ENCODE data around the gene COX6A1. TPM values are rescaled to one million over a fixed set of nuclear protein-coding genes. Genes with fewer than 3 reads are reported as not detected.

COX6A1 gene
- total and polyA plus RNA-seq, 2 experiments from 2014 or later = 422 to 1,484 TPM

DNA sequence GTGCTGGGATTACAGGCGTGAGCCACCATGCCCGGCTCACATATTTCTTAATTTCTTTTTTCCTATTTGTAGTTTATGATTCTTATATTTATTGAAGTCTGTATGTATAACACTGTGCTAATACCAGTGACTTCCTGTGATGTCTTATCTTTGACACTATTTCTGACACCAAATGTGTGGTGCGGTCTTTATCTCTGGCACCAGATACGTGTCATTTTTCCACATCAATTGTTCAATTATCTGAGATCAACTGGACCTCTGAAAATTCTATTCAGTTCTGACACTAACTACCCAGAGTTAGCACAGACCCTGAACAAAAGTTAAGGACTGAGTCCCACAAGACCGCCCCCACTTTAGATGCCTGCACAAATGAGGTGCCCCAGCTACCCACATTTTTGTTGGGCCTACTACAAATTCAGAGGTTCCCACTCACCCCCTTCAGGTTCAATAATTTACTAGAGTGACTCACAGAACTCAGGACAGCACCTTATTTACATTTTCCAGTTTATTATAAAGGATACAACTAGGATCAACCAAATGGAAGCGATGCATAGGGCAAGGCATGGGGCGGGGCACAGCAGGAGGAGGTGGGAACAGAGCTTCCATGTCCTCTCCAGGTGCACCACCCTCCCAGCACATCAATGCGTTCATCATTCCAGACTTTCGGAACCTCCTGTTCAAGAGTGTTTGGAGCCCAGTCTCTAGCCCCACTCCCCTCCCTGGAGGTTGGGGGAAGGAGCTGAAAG, 43.3 kb downstream of the COX6A1 start:
- Mint-ChIP-seq H3K4me3 (no peak overlapping the region), H3K36me3 (ENCODE audit: low read depth) (no peaks in the 10 kb centered on the region), H3K4me1 (peaks cover 8% of the 10 kb centered on the region), H3K9me3 (no peaks in the 10 kb centered on the region), H3K27me3 (ENCODE audit: insufficient read depth, low read depth, poor library complexity) (peaks cover 7% of the 10 kb centered on the region), H3K27ac (no peak overlapping the region)
- Histone ChIP-seq H3K36me3 (ENCODE audit: insufficient read depth) (no peaks in the 10 kb centered on the region), H3F3A (replicated peaks; ENCODE audit: low read depth) (no peaks in the 10 kb centered on the region), H4K20me1 (replicated peaks; ENCODE audit: insufficient read depth) (no peaks in the 10 kb centered on the region), H3K4me3 (no peak overlapping the region), H3K9me2 (ENCODE audit: insufficient read depth) (no peaks in the 10 kb centered on the region), H3K27me3 (ENCODE audit: insufficient read depth) (no peaks in the 10 kb centered on the region), H3K27ac (ENCODE audit: low read depth) (no peak overlapping the region), H3K4me2 (no peak overlapping the region), H2AFZ (no peak overlapping the region), H3K4me1 (ENCODE audit: insufficient read depth) (no peaks in the 10 kb centered on the region; the same call in 1 of the 2 replicates), H3K79me2 (replicated peaks; ENCODE audit: insufficient read depth) (no peaks in the 10 kb centered on the region)
- no peak for ATAC-seq
- TF ChIP-seq, protein P1, sequence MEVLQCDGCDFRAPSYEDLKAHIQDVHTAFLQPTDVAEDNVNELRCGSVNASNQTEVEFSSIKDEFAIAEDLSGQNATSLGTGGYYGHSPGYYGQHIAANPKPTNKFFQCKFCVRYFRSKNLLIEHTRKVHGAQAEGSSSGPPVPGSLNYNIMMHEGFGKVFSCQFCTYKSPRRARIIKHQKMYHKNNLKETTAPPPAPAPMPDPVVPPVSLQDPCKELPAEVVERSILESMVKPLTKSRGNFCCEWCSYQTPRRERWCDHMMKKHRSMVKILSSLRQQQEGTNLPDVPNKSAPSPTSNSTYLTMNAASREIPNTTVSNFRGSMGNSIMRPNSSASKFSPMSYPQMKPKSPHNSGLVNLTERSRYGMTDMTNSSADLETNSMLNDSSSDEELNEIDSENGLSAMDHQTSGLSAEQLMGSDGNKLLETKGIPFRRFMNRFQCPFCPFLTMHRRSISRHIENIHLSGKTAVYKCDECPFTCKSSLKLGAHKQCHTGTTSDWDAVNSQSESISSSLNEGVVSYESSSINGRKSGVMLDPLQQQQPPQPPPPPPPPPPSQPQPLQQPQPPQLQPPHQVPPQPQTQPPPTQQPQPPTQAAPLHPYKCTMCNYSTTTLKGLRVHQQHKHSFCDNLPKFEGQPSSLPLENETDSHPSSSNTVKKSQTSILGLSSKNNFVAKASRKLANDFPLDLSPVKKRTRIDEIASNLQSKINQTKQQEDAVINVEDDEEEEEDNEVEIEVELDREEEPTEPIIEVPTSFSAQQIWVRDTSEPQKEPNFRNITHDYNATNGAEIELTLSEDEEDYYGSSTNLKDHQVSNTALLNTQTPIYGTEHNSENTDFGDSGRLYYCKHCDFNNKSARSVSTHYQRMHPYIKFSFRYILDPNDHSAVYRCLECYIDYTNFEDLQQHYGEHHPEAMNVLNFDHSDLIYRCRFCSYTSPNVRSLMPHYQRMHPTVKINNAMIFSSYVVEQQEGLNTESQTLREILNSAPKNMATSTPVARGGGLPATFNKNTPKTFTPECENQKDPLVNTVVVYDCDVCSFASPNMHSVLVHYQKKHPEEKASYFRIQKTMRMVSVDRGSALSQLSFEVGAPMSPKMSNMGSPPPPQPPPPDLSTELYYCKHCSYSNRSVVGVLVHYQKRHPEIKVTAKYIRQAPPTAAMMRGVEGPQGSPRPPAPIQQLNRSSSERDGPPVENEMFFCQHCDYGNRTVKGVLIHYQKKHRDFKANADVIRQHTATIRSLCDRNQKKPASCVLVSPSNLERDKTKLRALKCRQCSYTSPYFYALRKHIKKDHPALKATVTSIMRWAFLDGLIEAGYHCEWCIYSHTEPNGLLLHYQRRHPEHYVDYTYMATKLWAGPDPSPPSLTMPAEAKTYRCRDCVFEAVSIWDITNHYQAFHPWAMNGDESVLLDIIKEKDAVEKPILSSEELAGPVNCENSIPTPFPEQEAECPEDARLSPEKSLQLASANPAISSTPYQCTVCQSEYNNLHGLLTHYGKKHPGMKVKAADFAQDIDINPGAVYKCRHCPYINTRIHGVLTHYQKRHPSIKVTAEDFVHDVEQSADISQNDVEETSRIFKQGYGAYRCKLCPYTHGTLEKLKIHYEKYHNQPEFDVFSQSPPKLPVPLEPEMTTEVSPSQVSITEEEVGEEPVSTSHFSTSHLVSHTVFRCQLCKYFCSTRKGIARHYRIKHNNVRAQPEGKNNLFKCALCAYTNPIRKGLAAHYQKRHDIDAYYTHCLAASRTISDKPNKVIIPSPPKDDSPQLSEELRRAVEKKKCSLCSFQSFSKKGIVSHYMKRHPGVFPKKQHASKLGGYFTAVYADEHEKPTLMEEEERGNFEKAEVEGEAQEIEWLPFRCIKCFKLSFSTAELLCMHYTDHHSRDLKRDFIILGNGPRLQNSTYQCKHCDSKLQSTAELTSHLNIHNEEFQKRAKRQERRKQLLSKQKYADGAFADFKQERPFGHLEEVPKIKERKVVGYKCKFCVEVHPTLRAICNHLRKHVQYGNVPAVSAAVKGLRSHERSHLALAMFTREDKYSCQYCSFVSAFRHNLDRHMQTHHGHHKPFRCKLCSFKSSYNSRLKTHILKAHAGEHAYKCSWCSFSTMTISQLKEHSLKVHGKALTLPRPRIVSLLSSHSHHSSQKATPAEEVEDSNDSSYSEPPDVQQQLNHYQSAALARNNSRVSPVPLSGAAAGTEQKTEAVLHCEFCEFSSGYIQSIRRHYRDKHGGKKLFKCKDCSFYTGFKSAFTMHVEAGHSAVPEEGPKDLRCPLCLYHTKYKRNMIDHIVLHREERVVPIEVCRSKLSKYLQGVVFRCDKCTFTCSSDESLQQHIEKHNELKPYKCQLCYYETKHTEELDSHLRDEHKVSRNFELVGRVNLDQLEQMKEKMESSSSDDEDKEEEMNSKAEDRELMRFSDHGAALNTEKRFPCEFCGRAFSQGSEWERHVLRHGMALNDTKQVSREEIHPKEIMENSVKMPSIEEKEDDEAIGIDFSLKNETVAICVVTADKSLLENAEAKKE (CRISPR knock-in tag; IDR thresholded peaks at IDR 0.05) = no peak
- TF ChIP-seq, protein P2, sequence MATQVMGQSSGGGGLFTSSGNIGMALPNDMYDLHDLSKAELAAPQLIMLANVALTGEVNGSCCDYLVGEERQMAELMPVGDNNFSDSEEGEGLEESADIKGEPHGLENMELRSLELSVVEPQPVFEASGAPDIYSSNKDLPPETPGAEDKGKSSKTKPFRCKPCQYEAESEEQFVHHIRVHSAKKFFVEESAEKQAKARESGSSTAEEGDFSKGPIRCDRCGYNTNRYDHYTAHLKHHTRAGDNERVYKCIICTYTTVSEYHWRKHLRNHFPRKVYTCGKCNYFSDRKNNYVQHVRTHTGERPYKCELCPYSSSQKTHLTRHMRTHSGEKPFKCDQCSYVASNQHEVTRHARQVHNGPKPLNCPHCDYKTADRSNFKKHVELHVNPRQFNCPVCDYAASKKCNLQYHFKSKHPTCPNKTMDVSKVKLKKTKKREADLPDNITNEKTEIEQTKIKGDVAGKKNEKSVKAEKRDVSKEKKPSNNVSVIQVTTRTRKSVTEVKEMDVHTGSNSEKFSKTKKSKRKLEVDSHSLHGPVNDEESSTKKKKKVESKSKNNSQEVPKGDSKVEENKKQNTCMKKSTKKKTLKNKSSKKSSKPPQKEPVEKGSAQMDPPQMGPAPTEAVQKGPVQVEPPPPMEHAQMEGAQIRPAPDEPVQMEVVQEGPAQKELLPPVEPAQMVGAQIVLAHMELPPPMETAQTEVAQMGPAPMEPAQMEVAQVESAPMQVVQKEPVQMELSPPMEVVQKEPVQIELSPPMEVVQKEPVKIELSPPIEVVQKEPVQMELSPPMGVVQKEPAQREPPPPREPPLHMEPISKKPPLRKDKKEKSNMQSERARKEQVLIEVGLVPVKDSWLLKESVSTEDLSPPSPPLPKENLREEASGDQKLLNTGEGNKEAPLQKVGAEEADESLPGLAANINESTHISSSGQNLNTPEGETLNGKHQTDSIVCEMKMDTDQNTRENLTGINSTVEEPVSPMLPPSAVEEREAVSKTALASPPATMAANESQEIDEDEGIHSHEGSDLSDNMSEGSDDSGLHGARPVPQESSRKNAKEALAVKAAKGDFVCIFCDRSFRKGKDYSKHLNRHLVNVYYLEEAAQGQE (IDR thresholded peaks at IDR 0.05; ENCODE audit: unreplicated experiment) = no peak
- TF ChIP-seq ZNF331 (CRISPR knock-in tag; IDR thresholded peaks at IDR 0.05; ENCODE audit: low read depth) = no peak
- TF ChIP-seq ZNF114 (CRISPR knock-in tag; IDR thresholded peaks at IDR 0.05) = no peak
- no peak for TF ChIP-seq EZH2 (IDR thresholded peaks at IDR 0.05; ENCODE audit: low read depth, unreplicated experiment)
- TF ChIP-seq, protein P3, sequence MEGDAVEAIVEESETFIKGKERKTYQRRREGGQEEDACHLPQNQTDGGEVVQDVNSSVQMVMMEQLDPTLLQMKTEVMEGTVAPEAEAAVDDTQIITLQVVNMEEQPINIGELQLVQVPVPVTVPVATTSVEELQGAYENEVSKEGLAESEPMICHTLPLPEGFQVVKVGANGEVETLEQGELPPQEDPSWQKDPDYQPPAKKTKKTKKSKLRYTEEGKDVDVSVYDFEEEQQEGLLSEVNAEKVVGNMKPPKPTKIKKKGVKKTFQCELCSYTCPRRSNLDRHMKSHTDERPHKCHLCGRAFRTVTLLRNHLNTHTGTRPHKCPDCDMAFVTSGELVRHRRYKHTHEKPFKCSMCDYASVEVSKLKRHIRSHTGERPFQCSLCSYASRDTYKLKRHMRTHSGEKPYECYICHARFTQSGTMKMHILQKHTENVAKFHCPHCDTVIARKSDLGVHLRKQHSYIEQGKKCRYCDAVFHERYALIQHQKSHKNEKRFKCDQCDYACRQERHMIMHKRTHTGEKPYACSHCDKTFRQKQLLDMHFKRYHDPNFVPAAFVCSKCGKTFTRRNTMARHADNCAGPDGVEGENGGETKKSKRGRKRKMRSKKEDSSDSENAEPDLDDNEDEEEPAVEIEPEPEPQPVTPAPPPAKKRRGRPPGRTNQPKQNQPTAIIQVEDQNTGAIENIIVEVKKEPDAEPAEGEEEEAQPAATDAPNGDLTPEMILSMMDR (conservative IDR thresholded peaks at IDR 0.05; ENCODE audit: low read depth in 2 of 2) = no peak
- TF ChIP-seq NANOG (IDR thresholded peaks at IDR 0.05; ENCODE audit: borderline replicate concordance) = no peak
- TF ChIP-seq CREB1 (CRISPR knock-in tag; IDR thresholded peaks at IDR 0.05; ENCODE audit: low read depth) = no peak
- no peak for TF ChIP-seq EZH2phosphoT487 (IDR thresholded peaks at IDR 0.05; ENCODE audit: unreplicated experiment)
- TF ChIP-seq STAT1 (IDR thresholded peaks at IDR 0.05; ENCODE audit: unreplicated experiment) = no peak
- TF ChIP-seq POLR2AphosphoS5 (IDR thresholded peaks at IDR 0.05; ENCODE audit: low read depth) = no peak
- no peak for DNase-seq (ENCODE audit: low spot score)
